HepG2 (cell line): ENCODE results near the gene GNB3. TPM values are rescaled to one million over a fixed set of nuclear protein-coding genes. Genes with fewer than 3 reads are reported as not detected.

Experiments used
- ATAC-seq: fragments of 200-7000 bp; cut with Tn5 transposase; 3 replicates; pipeline ENCODE4 v1.9.1; 2020; ENCODE audit warnings: mild to moderate bottlenecking, moderate library complexity
- BruUV-seq: library from RNA; stranded (reverse); fragments of 400-500 nt; replicated peaks from 2 replicates; lab custom pipeline; 2021; lab: Mats Ljungman, UMichigan
- CTCF ChIA-PET: fragments of 300-600 bp; formaldehyde crosslinking; extraction: SDS; loops from one replicate; lab custom pipeline; 2021; ENCODE audit warnings: low total read pairs, inconsistent platforms, low intra/inter-chr PET ratio; lab: Yijun Ruan, JAX
- POLR2A ChIA-PET: fragments of 350-600 bp; sonication (Branson Sonifier 250); formaldehyde crosslinking; loops from one replicate; lab custom pipeline; 2020; ENCODE audit warnings: antibody characterized with exemption, inconsistent platforms; lab: Yijun Ruan, JAX
- DNase-seq: peaks from one replicate; pipeline ENCODE4 v3.0.0-alpha.2; 2015; ENCODE audit warnings: low spot score
- FAIRE-seq: peaks from 3 replicates; lab custom pipeline; 2011; peaks lifted over from hg19 to GRCh38; lab: Jason Lieb, UNC
- H2AFZ ChIP-seq: one replicate; pipeline ENCODE4 v1.6.1; 2011; ENCODE audit warnings: low read length, inconsistent platforms
- H3K27ac ChIP-seq: fragments of 300-600 bp; 3 replicates; pipeline ENCODE4 v1.8.0; 2011; ENCODE audit warnings: mixed run types, mild to moderate bottlenecking, mixed read lengths, low read length, inconsistent platforms; ENCODE audit not compliant: insufficient read depth; ENCODE audit errors: extremely low read length
- H3K27me3 ChIP-seq, 2 experiments: fragments of 200-600 bp in 1 of 2; 2 replicates in 1 of 2; 3 replicates in 1 of 2; pipeline versions ENCODE4 v1.6.0 to v1.8.0; 2011; ENCODE audit warnings: low read length in 2 of 2, mild to moderate bottlenecking in 2 of 2, moderate library complexity in 2 of 2, inconsistent platforms in 1 of 2; ENCODE audit not compliant: insufficient read depth in 2 of 2, control insufficient read depth in 1 of 2
- H3K36me3 ChIP-seq, 2 experiments: fragments of 200-600 bp in 1 of 2; replicated peaks in 1 of 2; 2 replicates in 1 of 2; 3 replicates in 1 of 2; pipeline versions ENCODE4 v1.5.1 to v1.8.0; 2011; ENCODE audit warnings: low read length in 2 of 2, inconsistent platforms in 1 of 2; ENCODE audit not compliant: insufficient read depth in 2 of 2, control insufficient read depth in 1 of 2
- H3K4me1 ChIP-seq: 2 replicates; pipeline ENCODE4 v1.5.1; 2012; ENCODE audit warnings: low read length, inconsistent platforms; ENCODE audit not compliant: insufficient read depth
- H3K4me2 ChIP-seq: 2 replicates; pipeline ENCODE4 v1.6.0; 2011; ENCODE audit warnings: low read depth, low read length, inconsistent platforms
- H3K4me3 ChIP-seq, 3 experiments: fragments of 200-600 bp in 1 of 3; sonication (generic), shearing (Covaris generic) in 1 of 3; replicated peaks in 1 of 3; 2 replicates each; pipeline ENCODE4 v1.5.1; 2011 to 2016; ENCODE audit warnings: low read length in 3 of 3, inconsistent platforms in 2 of 3, low read depth in 2 of 3, mild to moderate bottlenecking in 2 of 3, control low read depth in 1 of 3, mixed read lengths in 1 of 3; ENCODE audit not compliant: insufficient read depth in 1 of 3
- H3K79me2 ChIP-seq: one replicate; pipeline ENCODE4 v1.6.1; 2011; ENCODE audit warnings: low read length, inconsistent platforms; ENCODE audit not compliant: insufficient read depth
- H3K9ac ChIP-seq: 2 replicates; pipeline ENCODE4 v1.6.0; 2011; ENCODE audit warnings: mild to moderate bottlenecking, low read depth, low read length, inconsistent platforms; ENCODE audit not compliant: insufficient read depth
- H3K9me3 ChIP-seq: 2 replicates; pipeline ENCODE4 v1.5.1; 2012; ENCODE audit warnings: mild to moderate bottlenecking, low read length
- H4K20me1 ChIP-seq: 2 replicates; pipeline ENCODE4 v1.6.0; 2011; ENCODE audit warnings: inconsistent platforms, mild to moderate bottlenecking, low read length, moderate library complexity; ENCODE audit not compliant: insufficient read depth
- AGO1 ChIP-seq: fragments of 200-400 bp; formaldehyde crosslinking; IDR thresholded peaks from 2 replicates; pipeline ENCODE4 v1.6.1; 2017; ENCODE audit warnings: mild to moderate bottlenecking, low read depth, low read length, moderate library complexity; ENCODE audit not compliant: poor library complexity, severe bottlenecking
- DR1 ChIP-seq: sonication (generic); formaldehyde crosslinking; IDR thresholded peaks from 2 replicates; pipeline ENCODE4 v1.8.0; 2021; ENCODE audit warnings: mild to moderate bottlenecking, missing genetic modification reagents, inconsistent platforms
- IKZF1 ChIP-seq: fragments of 450-650 bp; IDR thresholded peaks from 2 replicates; pipeline ENCODE4 v1.7.1; 2016
- NR2C2 ChIP-seq: sonication (generic); formaldehyde crosslinking; IDR thresholded peaks from 2 replicates; pipeline ENCODE4 v1.4.0; 2020; ENCODE audit warnings: missing genetic modification reagents, mild to moderate bottlenecking, moderate library complexity, borderline replicate concordance
- RBM22 ChIP-seq: fragments of 200-400 bp; formaldehyde crosslinking; optimal IDR thresholded peaks from 2 replicates; pipeline ENCODE3; 2017; ENCODE audit warnings: mild to moderate bottlenecking, low read length, moderate library complexity
- SOX5 ChIP-seq: IDR thresholded peaks from 2 replicates; pipeline ENCODE4 v1.6.1; 2016; ENCODE audit warnings: borderline replicate concordance
- SP4 ChIP-seq: sonication (generic); formaldehyde crosslinking; IDR thresholded peaks from 2 replicates; pipeline ENCODE4 v1.8.1; 2023; ENCODE audit warnings: mild to moderate bottlenecking, missing genetic modification reagents
- ZBTB43 ChIP-seq: sonication (generic); formaldehyde crosslinking; conservative IDR thresholded peaks from 2 replicates; pipeline ENCODE4 v1.4.0; 2020; ENCODE audit warnings: missing genetic modification reagents
- ZBTB7A ChIP-seq: sonication (generic); formaldehyde crosslinking; IDR thresholded peaks from 2 replicates; pipeline ENCODE4 v1.8.0; 2022; ENCODE audit warnings: mild to moderate bottlenecking, missing genetic modification reagents
- ZNF432 ChIP-seq: sonication (generic); formaldehyde crosslinking; IDR thresholded peaks from 2 replicates; pipeline ENCODE4 v1.5.0; 2020; ENCODE audit warnings: missing genetic modification reagents, mild to moderate bottlenecking, borderline replicate concordance
- WGBS: methylation state at CpG from one replicate; pipeline ENCODE4 v1.1.6; 2017; ENCODE audit warnings: low lambda C conversion rate; 5-methylcytosine and 5-hydroxymethylcytosine counted together
- in situ Hi-C: cut with HindIII; loops from 2 replicates; pipeline ENCODE4 v1.10.0; 2017; ENCODE audit warnings: low pct_unique_long_range_greater_than_20kb; ENCODE audit not compliant: extremely low pct_ligation_motif_present
- intact Hi-C: fragments of 100-400 bp; cut with micrococcal nuclease; formaldehyde crosslinking; loops from one replicate; pipeline ENCODE4 v1.10.0; 2022; ENCODE audit not compliant: unreplicated experiment
- polyA plus RNA-seq, 8 experiments: library from polyadenylated mRNA; depleted of rRNA in 3 of 8; stranded (reverse) in 7 of 8; unstranded in 1 of 8; fragments of >200 nt; fragmentation: Illumina TruSeq in 4 of 8; extraction: Trizol in 4 of 8; gene quantifications; 2 replicates each; pipeline versions ENCODE4 v1.2.1 to v1.2.3, GENCODE V29; 2011 to 2016; ENCODE audit warnings: low read depth in 4 of 8, missing spikeins in 1 of 8, mixed read lengths in 1 of 8; ENCODE audit not compliant: insufficient read depth in 1 of 8
- total RNA-seq, 5 experiments: library from RNA; depleted of rRNA; stranded (reverse); fragments of >200 nt; fragmentation: Illumina TruSeq; extraction: Trizol; gene quantifications; 2 replicates each; pipeline ENCODE4 v1.2.3, GENCODE V29; 2016; ENCODE audit warnings: low read depth in 1 of 5
- TF ChIP-seq, protein P1 (sequence below): sonication (generic); formaldehyde crosslinking; IDR thresholded peaks from 2 replicates; pipeline ENCODE4 v1.4.0; 2020; ENCODE audit warnings: missing genetic modification reagents
- TF ChIP-seq, protein P2 (sequence below): sonication (generic); formaldehyde crosslinking; IDR thresholded peaks from 2 replicates; pipeline ENCODE4 v1.5.1; 2020; ENCODE audit warnings: mild to moderate bottlenecking, missing genetic modification reagents, moderate library complexity

The GNB3 gene
- total and polyA plus RNA-seq, 2 of the 13 experiments (the other 11 are each of a cell fraction or from before 2014, with no cell fraction given): 1.3 to 3.6 TPM

GRCh38 chr12:6818645-6819044 is 22.1 kb upstream of the GNB3 start:
- WGBS: 75% methylated on average over 4 of the region's 5 CpGs
- CTCF ChIA-PET: no interaction called here
- Histone ChIP-seq H3K4me1 (peaks cover 42% of the 10 kb centered on the region), H3K4me2 (no peak overlapping the region), H3K27me3 (peaks cover 7 to 34% of the 10 kb centered on the region in 2 experiments; a peak in 4 of 5 replicates), H3K36me3 (no peaks in the 10 kb centered on the region), H3K79me2 (no peaks in the 10 kb centered on the region), H3K9me3 (no peaks in the 10 kb centered on the region), H3K4me3 (no peak overlapping the region), H3K9ac (no peak overlapping the region), H4K20me1 (no peaks in the 10 kb centered on the region), H2AFZ (no peak overlapping the region), H3K27ac (no peak overlapping the region)
- BruUV-seq: no TSS peak
- POLR2A ChIA-PET: no interaction called here
- in situ Hi-C loops: no loop called here
- TF ChIP-seq ZNF432 (CRISPR knock-in tag) (no peak), NR2C2 (CRISPR knock-in tag) (no peak), SOX5 (CRISPR knock-in tag) (no peak), ZBTB7A (CRISPR knock-in tag) (no peak), SP4 (no peak)
- TF ChIP-seq, protein P1, sequence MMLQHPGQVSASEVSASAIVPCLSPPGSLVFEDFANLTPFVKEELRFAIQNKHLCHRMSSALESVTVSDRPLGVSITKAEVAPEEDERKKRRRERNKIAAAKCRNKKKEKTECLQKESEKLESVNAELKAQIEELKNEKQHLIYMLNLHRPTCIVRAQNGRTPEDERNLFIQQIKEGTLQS (CRISPR knock-in tag): no peak
- FAIRE-seq (no peak), ATAC-seq (no peak), DNase-seq (no peak)
- intact Hi-C loops: no loop called here

DNA sequence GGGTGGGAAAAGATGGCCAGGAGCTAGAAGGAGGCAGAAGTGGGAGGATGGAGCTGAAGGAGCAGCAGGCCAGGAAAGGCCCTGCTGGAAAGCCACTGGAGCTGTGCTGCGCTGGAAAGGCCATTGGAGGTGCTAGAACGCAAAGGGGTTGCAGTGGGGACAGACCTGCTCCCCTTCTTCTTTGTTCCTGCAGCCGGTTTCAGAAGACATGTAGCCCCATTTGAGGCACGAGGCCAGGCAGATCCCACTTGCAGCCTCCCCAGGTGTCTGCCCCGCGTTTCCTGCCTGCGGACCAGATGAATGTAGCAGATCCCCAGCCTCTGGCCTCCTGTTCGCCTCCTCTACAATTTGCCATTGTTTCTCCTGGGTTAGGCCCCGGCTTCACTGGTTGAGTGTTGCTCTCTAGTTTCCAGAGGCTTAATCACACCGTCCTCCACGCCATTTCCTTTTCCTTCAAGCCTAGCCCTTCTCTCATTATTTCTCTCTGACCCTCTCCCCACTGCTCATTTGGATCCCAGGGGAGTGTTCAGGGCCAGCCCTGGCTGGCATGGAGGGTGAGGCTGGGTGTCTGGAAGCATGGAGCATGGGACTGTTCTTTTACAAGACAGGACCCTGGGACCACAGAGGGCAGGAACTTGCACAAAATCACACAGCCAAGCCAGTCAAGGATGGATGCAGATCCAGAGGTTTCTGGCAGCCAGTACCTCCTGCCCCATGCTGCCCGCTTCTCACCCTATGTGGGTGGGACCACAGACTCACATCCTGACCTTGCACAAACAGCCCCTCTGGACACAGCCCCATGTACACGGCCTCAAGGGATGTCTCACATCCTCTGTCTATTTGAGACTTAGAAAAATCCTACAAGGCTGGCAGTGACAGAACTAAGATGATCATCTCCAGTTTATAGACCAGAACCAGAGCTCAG is 21.4 kb upstream of the GNB3 start:
- no peak overlapping the region for H3K27ac ChIP-seq
- peaks cover 7 to 34% of the 10 kb centered on the region in 2 experiments; a peak in 4 of 5 replicates for H3K27me3 ChIP-seq
- no peaks in the 10 kb centered on the region for H3K79me2 ChIP-seq
- 61% methylated on average over 12 of the region's 13 CpGs for WGBS
- DNase-seq: no peak
- no TSS peak for BruUV-seq
- no peaks in the 10 kb centered on the region for H3K36me3 ChIP-seq
- H3K4me3 ChIP-seq: no peak overlapping the region
- peak; percentile 4 for ATAC-seq
- H3K9ac ChIP-seq: no peak overlapping the region
- no peaks in the 10 kb centered on the region for H4K20me1 ChIP-seq
- intact Hi-C loops (loop anchor here (10.0 kb wide), 1 partner anchor 205 kb away; no protein-coding TSS in a partner anchor), in situ Hi-C loops (no loop called here)
- FAIRE-seq: no peak
- ChIA-PET CTCF (no interaction called here), POLR2A (no interaction called here)
- no peak overlapping the region for H3K4me2 ChIP-seq
- H2AFZ ChIP-seq: no peak overlapping the region
- H3K9me3 ChIP-seq: no peaks in the 10 kb centered on the region
- peaks cover 42% of the 10 kb centered on the region for H3K4me1 ChIP-seq
- TF ChIP-seq, protein P2, sequence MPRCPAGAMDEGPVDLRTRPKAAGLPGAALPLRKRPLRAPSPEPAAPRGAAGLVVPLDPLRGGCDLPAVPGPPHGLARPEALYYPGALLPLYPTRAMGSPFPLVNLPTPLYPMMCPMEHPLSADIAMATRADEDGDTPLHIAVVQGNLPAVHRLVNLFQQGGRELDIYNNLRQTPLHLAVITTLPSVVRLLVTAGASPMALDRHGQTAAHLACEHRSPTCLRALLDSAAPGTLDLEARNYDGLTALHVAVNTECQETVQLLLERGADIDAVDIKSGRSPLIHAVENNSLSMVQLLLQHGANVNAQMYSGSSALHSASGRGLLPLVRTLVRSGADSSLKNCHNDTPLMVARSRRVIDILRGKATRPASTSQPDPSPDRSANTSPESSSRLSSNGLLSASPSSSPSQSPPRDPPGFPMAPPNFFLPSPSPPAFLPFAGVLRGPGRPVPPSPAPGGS (CRISPR knock-in tag): peak; percentile 34; the same call in 1 of the 2 replicates
- TF ChIP-seq DR1 (CRISPR knock-in tag) (0 out of 2 replicates have a peak, but pooled peaks have one; percentile 25), IKZF1 (no peak), RBM22 (no peak), ZBTB43 (CRISPR knock-in tag) (no peak), AGO1 (peak; percentile 70)
